ENCODE measurements around the gene NPIPB8.
"Not testable (repeated sequence)": the region's sequence is repeated elsewhere in the genome, so short reads cannot be mapped to it uniquely, and the experiment has no call there.

The NPIPB8 gene

DNA sequence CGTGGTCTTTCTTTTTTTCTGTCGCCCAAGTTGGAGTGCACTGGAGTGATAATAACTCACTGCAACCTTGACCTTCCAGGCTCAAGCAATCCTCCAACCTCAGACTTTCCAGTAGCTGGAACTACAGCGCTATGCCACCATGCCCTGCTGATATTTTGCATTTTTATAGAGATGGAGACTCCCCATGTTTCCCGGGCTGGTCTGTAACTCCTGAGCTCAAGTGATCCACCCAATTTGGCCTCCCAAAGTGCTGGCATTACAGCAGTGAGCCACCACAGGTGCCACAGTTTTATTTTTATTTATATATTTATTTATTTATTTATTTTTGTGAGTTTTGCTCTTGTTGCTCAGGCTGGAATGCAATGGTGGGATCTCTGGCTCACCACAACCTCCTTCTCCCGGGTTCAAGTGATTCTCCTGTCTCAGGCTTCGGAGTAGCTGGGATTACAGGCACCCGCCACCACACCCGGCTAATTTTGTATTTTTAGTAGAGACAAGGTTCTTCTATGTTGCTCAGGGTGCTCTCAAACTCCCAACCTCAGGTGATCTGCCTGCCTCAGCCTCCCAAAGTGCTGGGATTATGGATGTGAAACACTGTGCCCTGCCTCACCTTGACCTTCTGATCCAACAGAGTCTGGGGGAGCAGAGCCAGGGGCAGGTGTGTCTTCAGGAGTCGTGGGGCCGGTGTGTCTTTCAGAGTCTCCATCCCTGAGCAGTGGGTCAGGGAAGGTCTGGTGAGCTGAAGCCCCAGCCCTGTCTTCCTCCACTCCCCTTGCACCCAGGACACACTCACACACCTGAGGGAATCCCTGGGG lies 30.0 kb upstream of the NPIPB8 start:
- H3K4me1 ChIP-seq (ENCODE audit: control insufficient read depth, insufficient read depth, low read length, unreplicated experiment); H3K79me2 ChIP-seq (ENCODE audit: control insufficient read depth, insufficient read depth, low read length, unreplicated experiment); H2AFZ ChIP-seq (ENCODE audit: low read length, unreplicated experiment); H3K27ac ChIP-seq (ENCODE audit: low read depth, low read length); H3K27me3 ChIP-seq (ENCODE audit: insufficient read depth, low read length); H3K36me3 ChIP-seq (ENCODE audit: insufficient read depth, low read length); H3K4me3 ChIP-seq (ENCODE audit: low read depth, low read length): not testable (repeated sequence)

DNA sequence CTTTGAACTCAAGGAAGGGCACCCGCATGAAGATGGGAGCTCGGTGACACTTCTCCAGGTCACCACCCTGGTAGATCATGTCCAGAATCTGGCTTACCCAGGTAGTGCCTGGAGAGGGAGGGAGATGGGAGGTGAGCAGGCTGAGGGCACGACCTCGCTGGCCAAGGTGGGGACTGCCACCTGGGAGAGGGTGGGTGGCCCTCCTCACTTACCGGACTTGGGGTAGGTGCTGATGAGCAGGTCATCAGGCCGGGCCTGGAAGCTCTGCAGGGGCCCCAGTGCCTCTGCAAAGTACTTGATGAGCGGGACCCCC lies 29.4 kb upstream of the NPIPB8 start:
- not testable (repeated sequence) for H2AFZ ChIP-seq (ENCODE audit: low read length, unreplicated experiment); H3K27me3 ChIP-seq (ENCODE audit: insufficient read depth, low read length); H3K27ac ChIP-seq (ENCODE audit: low read depth, low read length); H3K4me1 ChIP-seq (ENCODE audit: control insufficient read depth, insufficient read depth, low read length, unreplicated experiment); H3K4me3 ChIP-seq (ENCODE audit: low read depth, low read length); H3K36me3 ChIP-seq (ENCODE audit: insufficient read depth, low read length); H3K79me2 ChIP-seq (ENCODE audit: control insufficient read depth, insufficient read depth, low read length, unreplicated experiment)

DNA sequence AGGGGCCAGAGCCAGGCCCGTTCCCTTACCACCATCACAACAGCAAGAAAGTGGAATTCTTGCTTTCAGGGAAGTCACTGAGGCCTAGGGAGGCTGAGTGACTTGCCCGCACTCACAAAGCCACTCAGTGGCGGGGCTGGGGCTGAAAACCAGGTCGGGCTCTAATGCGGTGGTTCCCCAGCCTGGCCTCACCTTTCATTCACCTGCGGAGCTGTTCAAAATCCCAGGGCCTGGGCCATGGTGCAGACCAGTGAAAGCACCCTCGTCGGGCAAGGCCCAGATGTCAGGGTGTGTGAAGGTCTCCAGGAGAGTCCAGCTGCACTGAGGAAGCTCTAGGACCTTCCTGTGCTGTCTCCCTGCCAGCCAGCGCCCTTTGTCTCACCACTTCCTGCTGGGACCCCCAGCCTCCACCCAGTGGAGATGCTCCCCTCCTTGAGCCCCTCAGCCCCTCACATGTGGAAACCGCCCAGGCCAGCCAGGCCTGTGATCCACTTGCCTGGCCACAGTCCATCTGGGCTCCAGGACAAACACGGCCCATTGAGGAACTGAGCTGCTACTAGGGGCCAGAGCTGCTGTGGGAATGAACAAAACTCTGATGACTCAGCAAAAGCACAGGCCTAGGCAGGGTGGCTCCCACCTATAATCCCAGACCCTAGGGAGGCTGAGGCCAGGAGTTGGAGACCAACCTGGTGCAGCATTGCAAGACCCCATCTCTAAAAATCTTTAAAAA lies 28.8 kb upstream of the NPIPB8 start:
- peak overlapping the region; percentile 63; the same call in 1 of the 2 replicates for H3K4me3 ChIP-seq (ENCODE audit: low read depth, low read length)
- not testable (repeated sequence) for H3K4me1 ChIP-seq (ENCODE audit: control insufficient read depth, insufficient read depth, low read length, unreplicated experiment); H3K27me3 ChIP-seq (ENCODE audit: insufficient read depth, low read length); H3K27ac ChIP-seq (ENCODE audit: low read depth, low read length); H3K79me2 ChIP-seq (ENCODE audit: control insufficient read depth, insufficient read depth, low read length, unreplicated experiment); H3K36me3 ChIP-seq (ENCODE audit: insufficient read depth, low read length); H2AFZ ChIP-seq (ENCODE audit: low read length, unreplicated experiment)

DNA sequence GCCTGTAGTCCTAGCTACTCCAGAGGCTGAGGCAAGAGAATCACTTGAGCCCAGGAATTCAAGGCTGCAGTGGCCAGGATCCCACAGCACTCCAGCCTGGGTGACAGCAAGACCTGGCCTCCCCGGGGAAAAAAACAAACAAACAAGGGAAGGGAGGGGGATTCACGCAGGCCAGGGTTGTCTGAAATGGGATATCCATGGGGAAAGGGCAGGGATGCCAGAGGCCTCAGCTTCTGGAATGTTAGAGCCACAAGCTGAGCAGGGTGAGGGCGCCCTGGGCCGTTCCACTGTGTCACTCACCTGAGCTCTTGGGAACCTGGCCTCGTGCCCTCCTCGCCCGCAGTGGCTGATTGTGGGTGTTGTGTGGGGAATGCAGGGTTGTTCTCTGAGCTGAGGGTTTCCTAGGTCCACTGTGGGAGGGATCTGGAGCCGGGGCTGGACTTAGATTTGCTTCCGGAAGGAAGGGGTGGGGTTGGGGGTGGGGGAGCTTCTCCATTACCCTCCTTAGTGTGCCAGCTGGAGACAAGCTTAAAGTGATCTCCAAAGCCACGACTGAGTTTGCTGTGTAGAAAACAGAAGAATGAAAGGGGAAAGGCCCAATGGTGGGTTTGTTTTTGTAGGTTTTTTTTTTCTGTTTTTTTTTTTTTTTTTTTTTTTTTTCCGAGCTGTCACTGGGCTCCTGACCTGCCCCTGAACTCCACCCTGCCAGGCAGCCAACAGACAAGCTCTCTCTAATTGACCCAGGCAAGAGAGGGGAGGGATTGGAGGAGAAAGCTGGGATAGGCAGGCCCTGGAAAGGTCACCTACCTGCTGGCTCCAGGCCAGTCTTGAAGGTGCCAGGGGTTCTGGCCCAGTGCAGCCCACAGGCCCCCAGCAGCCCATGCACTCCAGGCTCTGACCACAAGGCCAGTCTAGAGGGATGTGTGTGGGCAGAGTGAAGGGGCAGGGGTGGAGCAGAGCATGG lies 28.0 kb upstream of the NPIPB8 start, which contains the start of gene SULT1A1:
Gene SULT1A1 (minus strand): TSS at position 414 of the 964 bp plus-strand sequence. CDS start 1,189 bp downstream, outside the sequence.
- Histone ChIP-seq H3K79me2 (ENCODE audit: control insufficient read depth, insufficient read depth, low read length, unreplicated experiment) (no peaks in the 10 kb centered on the region), H3K27me3 (ENCODE audit: insufficient read depth, low read length) (no peaks in the 10 kb centered on the region), H3K4me1 (ENCODE audit: control insufficient read depth, insufficient read depth, low read length, unreplicated experiment) (no peaks in the 10 kb centered on the region), H3K27ac (ENCODE audit: low read depth, low read length) (no peak within 1 kb of the TSS), H3K4me3 (ENCODE audit: low read depth, low read length) (peak within 1 kb of the TSS; percentile 63), H2AFZ (ENCODE audit: low read length, unreplicated experiment) (no peak within 1 kb of the TSS), H3K36me3 (ENCODE audit: insufficient read depth, low read length) (no peaks in the 10 kb centered on the region)

DNA sequence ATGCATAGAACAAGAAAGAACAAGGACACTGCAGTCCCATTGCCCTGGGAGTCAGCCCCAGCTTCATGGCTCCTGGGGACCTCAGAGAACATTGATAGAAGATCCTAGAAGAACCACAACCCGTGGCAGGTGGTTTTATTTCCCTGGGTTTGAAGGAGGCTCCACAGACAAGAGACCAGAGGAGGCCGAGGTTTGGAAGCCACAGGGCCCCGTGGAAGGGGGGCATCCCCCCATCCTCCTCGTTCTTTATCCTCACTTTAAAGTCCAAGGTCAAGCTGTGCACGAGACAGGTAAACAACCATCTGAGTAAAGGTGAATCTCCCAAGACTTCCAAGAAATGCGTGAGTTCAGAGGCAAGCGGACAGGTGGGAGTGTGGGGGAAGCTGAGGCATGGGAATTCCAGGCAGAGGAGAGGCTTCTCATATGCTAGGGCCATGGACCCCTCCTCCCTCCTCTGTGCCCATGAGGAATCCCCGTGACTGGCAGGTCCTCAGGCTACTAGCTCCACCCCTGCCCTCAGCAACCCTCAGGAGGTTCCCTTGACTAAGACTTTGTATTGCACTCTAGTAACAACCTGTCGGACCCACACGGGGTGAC lies 27.2 kb upstream of the NPIPB8 start:
- no peak overlapping the region for H2AFZ ChIP-seq (ENCODE audit: low read length, unreplicated experiment)

DNA sequence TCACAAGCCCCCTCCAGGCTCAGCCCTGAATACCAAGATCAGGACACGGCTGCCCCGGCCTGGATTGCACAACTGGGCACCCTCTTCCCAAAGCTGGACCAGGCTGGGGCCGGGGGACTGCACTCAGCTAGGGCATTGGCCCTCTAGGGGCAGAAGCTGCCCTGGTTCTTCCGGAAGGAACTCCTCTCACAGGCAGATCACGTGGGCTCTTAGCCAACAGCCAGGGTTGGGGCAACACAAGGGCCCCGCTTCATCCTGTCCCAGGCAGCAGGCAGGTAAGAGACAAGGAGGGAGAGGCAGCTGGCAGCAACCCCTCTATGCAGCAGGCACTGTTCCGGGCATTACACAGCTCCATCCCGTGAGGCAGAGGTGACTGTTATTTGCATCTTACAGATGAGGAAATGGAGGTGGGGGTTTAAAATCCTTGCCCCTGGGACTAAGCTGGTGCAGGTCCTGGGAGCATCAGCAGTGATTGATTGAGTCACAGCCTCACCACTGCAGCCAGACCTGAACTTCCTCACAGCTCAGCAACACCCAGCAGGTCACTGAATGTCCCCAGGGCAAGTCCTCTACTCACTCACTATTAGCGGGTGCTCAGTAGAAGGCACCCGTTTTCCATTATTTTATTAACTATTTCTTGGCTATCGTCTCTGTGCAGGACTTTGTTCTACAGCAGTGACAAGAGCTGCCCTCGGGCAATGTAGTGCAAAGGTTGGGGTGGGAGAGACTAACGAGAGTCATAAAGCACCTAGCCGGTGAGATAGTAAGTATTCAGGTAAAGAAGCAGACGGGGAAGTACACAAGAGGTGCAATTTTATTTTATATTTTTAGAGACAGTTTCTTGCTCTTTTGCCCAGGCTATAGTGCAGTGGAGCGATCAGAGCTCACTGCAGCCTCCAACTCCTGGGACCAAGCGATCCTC lies 25.2 kb upstream of the NPIPB8 start:
- H3K27me3 ChIP-seq (ENCODE audit: insufficient read depth, low read length); H3K4me3 ChIP-seq (ENCODE audit: low read depth, low read length); H2AFZ ChIP-seq (ENCODE audit: low read length, unreplicated experiment); H3K4me1 ChIP-seq (ENCODE audit: control insufficient read depth, insufficient read depth, low read length, unreplicated experiment); H3K27ac ChIP-seq (ENCODE audit: low read depth, low read length); H3K36me3 ChIP-seq (ENCODE audit: insufficient read depth, low read length); H3K79me2 ChIP-seq (ENCODE audit: control insufficient read depth, insufficient read depth, low read length, unreplicated experiment): not testable (repeated sequence)

More for the DNA sequence above, 27.2 kb upstream of the NPIPB8 start:
- H3K4me1 ChIP-seq (ENCODE audit: control insufficient read depth, insufficient read depth, low read length, unreplicated experiment) = no peaks in the 10 kb centered on the region
- H3K79me2 ChIP-seq (ENCODE audit: control insufficient read depth, insufficient read depth, low read length, unreplicated experiment) = no peaks in the 10 kb centered on the region
- H3K27ac ChIP-seq (ENCODE audit: low read depth, low read length) = no peak overlapping the region
- H3K36me3 ChIP-seq (ENCODE audit: insufficient read depth, low read length) = no peaks in the 10 kb centered on the region
- no peaks in the 10 kb centered on the region for H3K27me3 ChIP-seq (ENCODE audit: insufficient read depth, low read length)
- no peak overlapping the region for H3K4me3 ChIP-seq (ENCODE audit: low read depth, low read length)

DNA sequence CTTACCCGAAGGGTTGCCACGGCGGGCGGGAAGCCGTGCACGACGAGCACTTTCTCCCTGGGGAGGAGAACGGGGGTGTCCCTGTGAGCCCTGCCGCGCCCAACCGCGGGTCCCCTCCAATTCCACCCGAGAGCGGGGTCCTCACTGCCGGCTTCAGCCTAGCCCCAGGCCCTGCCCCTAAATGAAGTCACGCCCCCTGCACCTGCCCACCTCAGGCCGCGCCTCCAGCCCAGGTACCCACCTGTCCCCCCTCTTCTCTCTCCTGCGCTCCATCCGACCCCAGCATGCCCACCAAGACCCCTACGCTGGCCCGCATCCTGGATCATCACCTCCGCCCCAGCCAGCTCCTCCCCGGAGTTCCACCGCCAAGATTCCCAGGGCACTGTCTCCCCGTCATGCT lies 24.0 kb upstream of the NPIPB8 start:
- not testable (repeated sequence) for H3K36me3 ChIP-seq (ENCODE audit: insufficient read depth, low read length); H3K4me3 ChIP-seq (ENCODE audit: low read depth, low read length); H3K79me2 ChIP-seq (ENCODE audit: control insufficient read depth, insufficient read depth, low read length, unreplicated experiment); H3K27me3 ChIP-seq (ENCODE audit: insufficient read depth, low read length); H3K27ac ChIP-seq (ENCODE audit: low read depth, low read length); H2AFZ ChIP-seq (ENCODE audit: low read length, unreplicated experiment); H3K4me1 ChIP-seq (ENCODE audit: control insufficient read depth, insufficient read depth, low read length, unreplicated experiment)

DNA sequence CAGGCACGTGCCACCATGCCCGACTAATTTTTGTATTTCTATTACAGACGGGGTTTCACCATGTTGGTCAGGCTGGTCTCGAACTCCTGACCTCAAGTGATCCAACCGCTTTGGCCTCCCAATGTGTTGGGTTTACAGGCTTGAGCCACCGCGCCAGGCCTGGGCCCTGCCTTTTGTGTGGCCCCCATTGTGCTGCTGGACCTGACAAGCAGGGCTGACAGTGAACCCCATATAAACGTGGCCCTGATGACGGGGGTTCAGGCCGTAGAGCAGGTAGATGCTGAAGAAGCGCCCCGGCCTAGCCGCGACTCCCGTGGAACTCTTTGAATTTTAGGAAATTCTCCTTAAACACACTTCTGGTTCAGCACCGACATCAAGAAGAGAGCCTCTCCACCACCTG lies 23.3 kb upstream of the NPIPB8 start:
- H3K36me3 ChIP-seq (ENCODE audit: insufficient read depth, low read length); H3K27me3 ChIP-seq (ENCODE audit: insufficient read depth, low read length); H3K27ac ChIP-seq (ENCODE audit: low read depth, low read length); H3K79me2 ChIP-seq (ENCODE audit: control insufficient read depth, insufficient read depth, low read length, unreplicated experiment); H3K4me3 ChIP-seq (ENCODE audit: low read depth, low read length); H3K4me1 ChIP-seq (ENCODE audit: control insufficient read depth, insufficient read depth, low read length, unreplicated experiment); H2AFZ ChIP-seq (ENCODE audit: low read length, unreplicated experiment): not testable (repeated sequence)

DNA sequence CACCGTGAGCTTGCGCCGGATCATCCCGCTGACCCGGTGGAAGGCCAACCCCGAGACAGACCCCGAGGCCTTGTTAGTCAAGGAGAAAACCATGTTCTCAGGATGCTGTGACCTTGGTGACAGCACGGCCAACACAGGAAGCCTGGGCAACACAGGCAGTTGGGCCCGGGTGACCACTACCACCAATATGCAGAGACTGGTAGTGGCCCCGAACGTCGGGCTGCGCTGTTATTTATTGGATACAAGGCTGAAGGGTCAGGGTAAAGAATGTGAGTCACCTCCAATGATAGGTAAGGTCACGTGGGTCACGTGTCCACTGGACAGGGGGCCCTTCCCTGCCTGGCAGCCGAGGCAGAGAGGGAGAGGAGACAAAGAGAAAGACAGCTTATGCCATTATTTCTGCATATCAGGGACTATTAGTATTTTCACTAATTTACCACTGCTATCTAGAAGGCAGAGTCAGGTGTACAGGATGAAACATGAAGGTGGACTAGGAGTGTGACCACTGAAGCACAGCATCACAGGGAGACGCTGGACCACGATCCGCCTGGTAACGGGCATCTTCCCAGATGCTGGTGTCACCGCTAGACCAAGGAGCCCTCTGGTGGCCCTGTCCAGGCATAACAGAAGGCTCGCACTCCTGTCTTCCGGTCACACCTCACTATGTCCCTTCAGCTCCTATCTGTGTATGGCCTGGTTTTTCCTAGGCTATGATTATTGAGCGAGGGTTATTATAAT lies 22.2 kb upstream of the NPIPB8 start:
- H2AFZ ChIP-seq (ENCODE audit: low read length, unreplicated experiment); H3K4me3 ChIP-seq (ENCODE audit: low read depth, low read length); H3K27me3 ChIP-seq (ENCODE audit: insufficient read depth, low read length); H3K79me2 ChIP-seq (ENCODE audit: control insufficient read depth, insufficient read depth, low read length, unreplicated experiment); H3K36me3 ChIP-seq (ENCODE audit: insufficient read depth, low read length); H3K4me1 ChIP-seq (ENCODE audit: control insufficient read depth, insufficient read depth, low read length, unreplicated experiment); H3K27ac ChIP-seq (ENCODE audit: low read depth, low read length): not testable (repeated sequence)

All from ACC112 (cell line).